ENCODE data around the gene IFNG.

The IFNG gene

GRCh38 chr12:68114606-68115005 is 44.9 kb downstream of the IFNG start:
- no peak for DNase-seq (ENCODE audit: low read depth)

- DNase-seq (ENCODE audit: low read depth) = no peak
These were observed 45.9 kb downstream of the IFNG start for GRCh38 chr12:68113644-68114043.

GRCh38 chr12:68111995-68112394 is 47.5 kb downstream of the IFNG start:
- DNase-seq (ENCODE audit: low read depth) = no peak

DNA sequence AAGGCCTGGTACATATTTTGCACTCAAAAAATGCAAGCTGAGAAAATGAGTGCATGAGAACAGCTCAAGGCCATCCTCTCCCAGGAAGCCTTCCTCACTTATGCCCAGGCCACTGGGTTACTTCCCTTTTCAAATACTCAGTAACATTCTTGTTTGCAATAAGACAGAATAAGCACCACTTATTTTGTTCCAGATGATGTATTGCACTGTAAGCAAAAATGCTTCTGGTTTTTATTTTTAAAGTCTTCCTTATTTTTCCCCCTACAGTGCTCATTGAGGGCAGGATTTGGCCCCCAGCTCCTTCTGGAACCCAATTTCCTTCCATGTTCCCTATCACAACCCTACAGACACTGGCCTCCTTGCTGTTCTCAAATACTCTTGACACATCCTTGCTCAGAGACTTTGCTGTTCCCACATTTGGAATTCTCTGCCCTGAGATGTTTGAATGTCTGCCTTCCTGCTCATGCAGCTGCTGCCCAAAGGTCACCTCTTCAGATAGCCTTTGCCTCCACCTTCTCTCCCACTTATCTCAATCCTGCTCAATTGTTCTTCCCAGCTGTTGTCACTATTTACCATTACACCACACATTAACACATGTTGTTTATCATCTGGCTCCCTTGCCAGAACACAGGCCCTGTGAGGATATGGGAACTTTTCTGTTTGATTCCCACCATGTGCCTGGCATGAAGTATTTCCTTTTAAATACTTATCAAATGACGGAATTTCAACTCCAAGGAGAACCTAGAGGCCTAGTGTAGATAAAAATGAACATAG is 49.9 kb downstream of the IFNG start:
- no peak for DNase-seq (ENCODE audit: low read depth)

- DNase-seq (ENCODE audit: low read depth) = no peak
These were observed 50.5 kb downstream of the IFNG start for GRCh38 chr12:68109001-68109400.

GRCh38 chr12:68106660-68107059 is 52.9 kb downstream of the IFNG start:
- no peak for DNase-seq (ENCODE audit: low read depth)

DNA sequence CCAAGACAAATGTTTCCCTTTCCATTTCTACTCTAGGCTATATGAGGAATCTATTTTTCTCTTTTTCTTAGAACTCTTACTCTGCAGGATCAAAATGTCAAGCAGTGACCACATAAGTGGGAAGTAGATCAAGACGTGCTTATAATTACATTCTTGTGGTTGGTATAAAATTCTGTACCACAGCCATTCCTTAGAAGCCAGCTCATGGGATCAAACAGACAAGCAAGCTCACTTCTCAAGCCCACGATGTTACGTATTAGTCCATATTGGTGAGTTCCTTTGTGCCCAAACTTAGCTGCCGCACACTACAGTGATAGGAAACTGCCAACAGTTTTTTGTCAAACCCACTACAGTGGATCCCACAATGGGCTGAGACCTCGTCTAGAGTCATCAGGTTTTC is 53.4 kb downstream of the IFNG start:
- peak; percentile 34 for DNase-seq (ENCODE audit: low read depth)

Measured in non-pigmented ciliary epithelial cell (primary cell).